Mesendoderm (in vitro differentiated cells): ENCODE results near the gene AIMP1.

ENCODE experiments used
- DNase-seq: peaks from one replicate; pipeline ENCODE4 v3.0.0; 2013
- H2AK5ac ChIP-seq: 2 replicates; pipeline ENCODE4 v1.6.1; 2013; ENCODE audit warnings: low read length, inconsistent platforms
- H2BK120ac ChIP-seq: 2 replicates; pipeline ENCODE4 v1.6.1; 2013; ENCODE audit warnings: low read depth, mild to moderate bottlenecking, low read length, moderate library complexity, mixed read lengths
- H2BK15ac ChIP-seq: replicated peaks from 2 replicates; pipeline ENCODE4 v1.6.1; 2013; ENCODE audit warnings: low read depth, mild to moderate bottlenecking, moderate library complexity
- H2BK5ac ChIP-seq: 2 replicates; pipeline ENCODE4 v1.6.1; 2013; ENCODE audit warnings: low read length, inconsistent platforms
- H3K18ac ChIP-seq: 2 replicates; pipeline ENCODE4 v1.6.1; 2013; ENCODE audit warnings: mild to moderate bottlenecking, low read length, mixed read lengths
- H3K23ac ChIP-seq: one replicate; pipeline ENCODE4 v1.6.1; 2013; ENCODE audit warnings: low read length
- H3K27ac ChIP-seq: 2 replicates; pipeline ENCODE4 v1.5.1; 2013; ENCODE audit warnings: low read depth, mild to moderate bottlenecking, inconsistent platforms, low read length, moderate library complexity
- H3K27me3 ChIP-seq: 2 replicates; pipeline ENCODE4 v1.6.1; 2013; ENCODE audit warnings: low read length, control low read depth, mild to moderate bottlenecking, inconsistent platforms; ENCODE audit not compliant: insufficient read depth, poor library complexity
- H3K36me3 ChIP-seq: 2 replicates; pipeline ENCODE4 v1.6.1; 2013; ENCODE audit warnings: low read length, inconsistent platforms; ENCODE audit not compliant: control insufficient read depth, insufficient read depth
- H3K4ac ChIP-seq: one replicate; pipeline ENCODE4 v1.6.1; 2013; ENCODE audit warnings: low read depth, mild to moderate bottlenecking, low read length, moderate library complexity
- H3K4me1 ChIP-seq: 2 replicates; pipeline ENCODE4 v1.6.1; 2013; ENCODE audit warnings: low read depth, low read length, inconsistent platforms; ENCODE audit not compliant: control insufficient read depth
- H3K4me2 ChIP-seq: 2 replicates; pipeline ENCODE4 v1.6.1; 2013; ENCODE audit warnings: low read length
- H3K4me3 ChIP-seq: 2 replicates; pipeline ENCODE4 v1.5.1; 2013; ENCODE audit warnings: mild to moderate bottlenecking, low read length
- H3K56ac ChIP-seq: one replicate; pipeline ENCODE4 v1.6.1; 2013; ENCODE audit warnings: low read length
- H3K79me1 ChIP-seq: 2 replicates; pipeline ENCODE4 v1.6.1; 2013; ENCODE audit warnings: low read length, inconsistent platforms
- H3K79me2 ChIP-seq: 2 replicates; pipeline ENCODE4 v1.6.1; 2013; ENCODE audit warnings: mild to moderate bottlenecking, low read length; ENCODE audit not compliant: control insufficient read depth, insufficient read depth
- H3K9ac ChIP-seq: 2 replicates; pipeline ENCODE4 v1.6.1; 2013; ENCODE audit warnings: low read length, inconsistent platforms
- H4K5ac ChIP-seq: one replicate; pipeline ENCODE4 v1.6.1; 2013; ENCODE audit warnings: low read length
- H4K8ac ChIP-seq: one replicate; pipeline ENCODE4 v1.6.1; 2013; ENCODE audit warnings: low read depth, mild to moderate bottlenecking, control low read depth, low read length, moderate library complexity
- WGBS: extraction: QIAGEN DNeasy Blood & Tissue Kit; methylation state at CpG from one replicate; pipeline ENCODE4 v1.1.7; 2013; ENCODE audit warnings: low lambda C conversion rate, missing lambda C conversion rate; ENCODE audit not compliant: insufficient coverage; ENCODE audit errors: extremely low coverage; 5-methylcytosine and 5-hydroxymethylcytosine counted together

The AIMP1 gene

GRCh38 chr4:106312997-106313522 lies 3.3 kb upstream of the AIMP1 start:
- Histone ChIP-seq H3K27me3 (no peaks in the 10 kb centered on the region), H3K79me2 (peaks cover 21% of the 10 kb centered on the region), H4K5ac (no peak overlapping the region), H4K8ac (no peak overlapping the region), H3K4me2 (no peak overlapping the region), H3K79me1 (peaks cover 11% of the 10 kb centered on the region), H3K4me1 (peaks cover 2% of the 10 kb centered on the region), H2BK5ac (no peak overlapping the region), H3K23ac (no peak overlapping the region), H2BK15ac (no peak overlapping the region), H2AK5ac (no peak overlapping the region), H3K56ac (no peak overlapping the region), H3K4me3 (no peak overlapping the region), H3K36me3 (no peaks in the 10 kb centered on the region), H3K18ac (no peak overlapping the region), H3K9ac (no peak overlapping the region), H3K27ac (no peak overlapping the region), H2BK120ac (no peak overlapping the region), H3K4ac (no peak overlapping the region)
- DNase-seq = no peak
- WGBS = no CpG with 5 or more reads among the region's 3 CpGs

- H3K27me3 ChIP-seq = no peaks in the 10 kb centered on the region
- H3K4me2 ChIP-seq = peak overlapping the region; percentile 1
- H3K79me1 ChIP-seq = peaks cover 11% of the 10 kb centered on the region
- no peak overlapping the region for H2BK15ac ChIP-seq
- no peak overlapping the region for H3K18ac ChIP-seq
- H3K27ac ChIP-seq = no peak overlapping the region
- no peak overlapping the region for H4K8ac ChIP-seq
- H3K56ac ChIP-seq = no peak overlapping the region
- no CpG with 5 or more reads among the region's 6 CpGs for WGBS
- H2BK120ac ChIP-seq = no peak overlapping the region
- H2AK5ac ChIP-seq = no peak overlapping the region
- H3K79me2 ChIP-seq = peaks cover 21% of the 10 kb centered on the region
- DNase-seq = no peak
- no peak overlapping the region for H4K5ac ChIP-seq
- no peak overlapping the region for H3K4me3 ChIP-seq
- peaks cover 2% of the 10 kb centered on the region for H3K4me1 ChIP-seq
- H3K4ac ChIP-seq = no peak overlapping the region
- no peak overlapping the region for H3K23ac ChIP-seq
- H3K36me3 ChIP-seq = no peaks in the 10 kb centered on the region
- no peak overlapping the region for H2BK5ac ChIP-seq
- peak overlapping the region; percentile 6 for H3K9ac ChIP-seq
These were observed 1.4 kb upstream of the AIMP1 start for GRCh38 chr4:106314960-106315359.

GRCh38 chr4:106315476-106315967 lies 828 bp upstream of the AIMP1 start:
- Histone ChIP-seq H3K79me2 (peaks cover 21% of the 10 kb centered on the region), H2BK5ac (no peak overlapping the region), H3K4ac (no peak overlapping the region), H3K27me3 (no peaks in the 10 kb centered on the region), H3K27ac (peak overlapping the region; percentile 58), H2BK120ac (no peak overlapping the region), H3K4me3 (peak overlapping the region; percentile 71), H4K8ac (no peak overlapping the region), H4K5ac (no peak overlapping the region), H3K9ac (peak overlapping the region; percentile 95), H2BK15ac (no peak overlapping the region), H3K23ac (peak overlapping the region; percentile 37), H3K4me2 (peak overlapping the region; percentile 83), H3K4me1 (peaks cover 2% of the 10 kb centered on the region), H3K56ac (peak overlapping the region; percentile 99), H2AK5ac (no peak overlapping the region), H3K36me3 (no peaks in the 10 kb centered on the region), H3K18ac (no peak overlapping the region), H3K79me1 (peaks cover 11% of the 10 kb centered on the region)
- no CpG with 5 or more reads among the region's 13 CpGs for WGBS
- DNase-seq = no peak

GRCh38 chr4:106316773-106317409 lies 541 bp downstream of the AIMP1 start:
- Histone ChIP-seq H3K18ac (no peak overlapping the region), H3K23ac (no peak overlapping the region)
- WGBS = no CpG with 5 or more reads among the region's 13 CpGs

GRCh38 chr4:106317815-106318214 lies 1.5 kb downstream of the AIMP1 start:
- Histone ChIP-seq H3K4me1 (peaks cover 2% of the 10 kb centered on the region), H3K4ac (no peak overlapping the region), H2BK15ac (no peak overlapping the region), H3K27me3 (no peaks in the 10 kb centered on the region), H2BK120ac (no peak overlapping the region), H3K36me3 (no peaks in the 10 kb centered on the region), H4K8ac (no peak overlapping the region), H3K9ac (no peak overlapping the region), H2BK5ac (no peak overlapping the region), H3K4me2 (no peak overlapping the region), H3K79me1 (peaks cover 11% of the 10 kb centered on the region), H3K56ac (no peak overlapping the region), H2AK5ac (no peak overlapping the region), H3K27ac (no peak overlapping the region), H3K79me2 (peaks cover 21% of the 10 kb centered on the region), H4K5ac (no peak overlapping the region), H3K4me3 (no peak overlapping the region), H3K18ac (no peak overlapping the region), H3K23ac (no peak overlapping the region)
- no CpG with 5 or more reads among the region's 1 CpG for WGBS
- no peak for DNase-seq

More at GRCh38 chr4:106316773-106317409, 541 bp downstream of the AIMP1 start:
- H3K36me3 ChIP-seq = no peaks in the 10 kb centered on the region
- peaks cover 11% of the 10 kb centered on the region for H3K79me1 ChIP-seq
- H2AK5ac ChIP-seq = peak overlapping the region; percentile 56
- no peak overlapping the region for H4K5ac ChIP-seq
- no peak overlapping the region for H4K8ac ChIP-seq
- no peak overlapping the region for H3K4ac ChIP-seq
- H3K4me3 ChIP-seq = peak overlapping the region; percentile 71
- peak overlapping the region; percentile 80 for H2BK5ac ChIP-seq
- no peak overlapping the region for H2BK120ac ChIP-seq
- peaks cover 2% of the 10 kb centered on the region for H3K4me1 ChIP-seq
- peak overlapping the region; percentile 97 for H3K4me2 ChIP-seq
- peaks cover 21% of the 10 kb centered on the region for H3K79me2 ChIP-seq
- H3K9ac ChIP-seq = peak overlapping the region; percentile 95
- DNase-seq = no peak
- H3K56ac ChIP-seq = peak overlapping the region; percentile 99
- H3K27ac ChIP-seq = peak overlapping the region; percentile 60
- no peaks in the 10 kb centered on the region for H3K27me3 ChIP-seq
- H2BK15ac ChIP-seq = no peak overlapping the region
